ENCODE data around the gene METTL27.

METTL27 gene

DNA sequence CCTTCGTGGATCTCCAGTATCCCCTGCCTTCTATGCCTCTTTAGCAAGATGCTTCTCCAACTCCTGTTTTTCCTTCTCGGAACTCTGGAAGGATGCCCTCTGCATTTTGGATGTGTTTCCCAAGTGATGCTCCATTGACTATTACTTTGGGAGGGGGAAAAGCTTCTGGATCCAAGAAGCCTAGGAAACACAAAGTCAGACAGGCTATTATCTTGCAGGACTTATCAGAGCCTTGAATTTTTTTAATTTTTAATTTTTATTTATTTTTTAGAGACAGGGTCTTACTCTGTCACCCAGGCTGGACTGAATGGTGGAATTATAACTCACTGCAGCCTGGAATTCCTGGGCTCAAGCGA, 39.7 kb upstream of the METTL27 start:
- no peak for FAIRE-seq
- DNase-seq (ENCODE audit: insufficient read length, low spot score), result no peak
- no peak for TF ChIP-seq POLR2AphosphoS5 (IDR thresholded peaks at IDR 0.05; ENCODE audit: low read depth, low read length)
- no peak for TF ChIP-seq PAX5 (IDR thresholded peaks at IDR 0.05; ENCODE audit: insufficient read depth, low read length, severe bottlenecking)
- no peak for TF ChIP-seq POU2F2 (IDR thresholded peaks at IDR 0.05; ENCODE audit: low read depth, low read length)
- TF ChIP-seq SPI1 (IDR thresholded peaks at IDR 0.05; ENCODE audit: low read depth, low read length), result no peak
- TF ChIP-seq TAF1 (IDR thresholded peaks at IDR 0.05; ENCODE audit: low read depth, low read length), result no peak
- no peak for TF ChIP-seq POLR2A (IDR thresholded peaks at IDR 0.05; ENCODE audit: low read depth, low read length)

DNA sequence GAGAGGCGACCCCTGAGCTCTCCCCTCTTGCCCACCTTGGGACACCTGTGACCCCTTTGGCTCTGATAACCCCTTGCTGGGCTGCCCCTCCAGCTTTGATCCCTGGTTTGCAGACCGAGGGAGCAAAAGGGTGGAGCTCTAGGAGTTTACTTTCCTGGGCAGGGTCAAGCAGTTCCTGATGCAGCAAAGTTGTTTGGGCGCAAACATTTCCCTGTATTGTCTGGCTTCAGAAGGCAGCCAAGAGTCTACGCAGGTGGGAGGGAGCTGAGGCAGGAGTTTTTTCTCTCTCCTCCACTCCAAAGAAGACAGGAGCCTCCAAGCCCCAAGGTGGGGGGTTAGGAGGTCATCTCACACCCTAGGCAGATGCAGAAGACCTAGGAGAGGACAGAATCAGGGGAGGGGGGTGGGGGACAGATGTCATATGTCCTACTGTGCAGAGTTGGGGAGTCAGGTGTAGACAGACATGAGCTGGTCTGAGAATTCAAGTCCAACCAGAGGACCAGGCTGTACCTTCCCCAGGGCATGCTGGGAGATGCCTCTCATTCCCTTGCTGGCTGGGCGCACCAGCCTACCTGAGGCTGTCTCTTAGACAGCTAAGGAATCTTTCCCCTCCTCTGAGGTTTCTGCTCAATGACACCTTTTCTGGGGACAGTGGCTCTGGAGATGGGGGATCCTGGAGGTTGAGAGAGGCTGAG, 39.2 kb upstream of the METTL27 start:
- TF ChIP-seq SPI1 (IDR thresholded peaks at IDR 0.05; ENCODE audit: low read depth, low read length), result no peak
- no peak for TF ChIP-seq POLR2AphosphoS5 (IDR thresholded peaks at IDR 0.05; ENCODE audit: low read depth, low read length)
- TF ChIP-seq PAX5 (IDR thresholded peaks at IDR 0.05; ENCODE audit: insufficient read depth, low read length, severe bottlenecking), result no peak
- no peak for TF ChIP-seq POU2F2 (IDR thresholded peaks at IDR 0.05; ENCODE audit: low read depth, low read length)
- TF ChIP-seq TAF1 (IDR thresholded peaks at IDR 0.05; ENCODE audit: low read depth, low read length), result no peak
- no peak for TF ChIP-seq POLR2A (IDR thresholded peaks at IDR 0.05; ENCODE audit: low read depth, low read length)
- DNase-seq (ENCODE audit: insufficient read length, low spot score), result no peak
- no peak for FAIRE-seq

DNA sequence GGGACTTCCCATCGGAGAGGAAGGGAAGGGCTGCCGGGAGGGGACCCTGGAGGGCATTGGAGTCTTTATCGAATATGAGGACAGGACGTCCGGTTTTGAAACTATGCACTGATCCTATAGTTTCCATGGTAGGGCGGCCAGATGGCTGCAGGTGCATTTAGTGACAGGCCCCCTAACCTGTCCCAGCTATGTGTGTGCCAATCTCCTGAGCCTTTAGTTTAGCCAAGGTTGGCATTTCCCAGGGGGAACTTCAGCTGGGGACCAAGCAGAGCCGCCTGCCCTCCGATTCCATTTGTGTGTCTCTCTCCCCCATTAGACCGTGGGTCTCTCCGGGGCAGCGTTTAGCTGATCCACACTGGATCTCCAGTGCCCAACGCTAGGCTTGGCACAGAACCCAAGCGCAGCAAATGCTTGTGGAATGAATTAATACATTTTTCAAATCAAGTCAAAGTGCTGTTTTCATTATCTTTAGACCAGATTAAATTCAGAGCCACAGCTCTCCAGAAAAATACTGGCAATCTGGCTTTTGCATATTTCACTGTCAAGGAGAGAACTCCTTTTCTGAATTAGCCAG, 38.5 kb upstream of the METTL27 start:
- no peak for DNase-seq (ENCODE audit: insufficient read length, low spot score)
- TF ChIP-seq SPI1 (IDR thresholded peaks at IDR 0.05; ENCODE audit: low read depth, low read length) (no peak), PAX5 (IDR thresholded peaks at IDR 0.05; ENCODE audit: insufficient read depth, low read length, severe bottlenecking) (no peak), POLR2A (IDR thresholded peaks at IDR 0.05; ENCODE audit: low read depth, low read length) (no peak), POLR2AphosphoS5 (IDR thresholded peaks at IDR 0.05; ENCODE audit: low read depth, low read length) (no peak), POU2F2 (IDR thresholded peaks at IDR 0.05; ENCODE audit: low read depth, low read length) (no peak), TAF1 (IDR thresholded peaks at IDR 0.05; ENCODE audit: low read depth, low read length) (no peak)
- no peak for FAIRE-seq

DNA sequence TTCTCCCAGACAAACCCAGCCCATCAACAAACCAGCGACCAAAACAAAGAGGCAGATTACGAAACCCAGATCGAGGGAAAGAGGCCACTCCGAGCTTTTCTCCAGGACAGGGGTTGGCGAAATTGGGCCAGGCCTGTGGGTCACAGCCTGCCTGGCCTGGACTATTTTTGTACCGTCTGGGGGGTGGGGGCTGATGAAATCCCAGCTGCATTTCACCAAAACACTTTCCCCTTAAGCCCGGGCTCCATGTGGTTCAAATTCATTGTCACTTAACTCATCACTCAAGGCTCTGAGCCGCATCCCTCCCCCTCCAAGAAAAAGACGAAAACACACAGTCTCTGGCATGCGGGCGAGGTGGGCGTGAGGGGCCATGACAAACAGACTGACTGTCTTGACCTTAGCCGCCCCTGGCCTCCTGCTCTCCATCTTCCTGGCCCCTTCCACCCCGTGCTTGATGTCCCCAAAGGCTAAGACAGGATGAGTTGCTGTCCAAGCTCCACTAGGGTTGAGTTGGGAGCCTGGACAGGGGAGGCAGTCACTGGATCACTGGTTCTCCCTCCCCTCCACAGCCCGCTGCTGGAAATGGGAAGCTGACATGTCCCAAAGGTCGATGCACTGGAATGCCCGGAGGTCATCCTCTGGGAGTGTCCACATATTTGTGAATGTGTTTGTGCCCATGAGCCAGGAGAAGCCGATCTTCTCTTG, 37.8 kb upstream of the METTL27 start:
- no peak for TF ChIP-seq POLR2AphosphoS5 (IDR thresholded peaks at IDR 0.05; ENCODE audit: low read depth, low read length)
- TF ChIP-seq POU2F2 (IDR thresholded peaks at IDR 0.05; ENCODE audit: low read depth, low read length), result no peak
- TF ChIP-seq TAF1 (IDR thresholded peaks at IDR 0.05; ENCODE audit: low read depth, low read length), result no peak
- TF ChIP-seq PAX5 (IDR thresholded peaks at IDR 0.05; ENCODE audit: insufficient read depth, low read length, severe bottlenecking), result no peak
- no peak for TF ChIP-seq POLR2A (IDR thresholded peaks at IDR 0.05; ENCODE audit: low read depth, low read length)
- TF ChIP-seq SPI1 (IDR thresholded peaks at IDR 0.05; ENCODE audit: low read depth, low read length), result no peak
- FAIRE-seq (no peak), DNase-seq (ENCODE audit: insufficient read length, low spot score) (no peak)

DNA sequence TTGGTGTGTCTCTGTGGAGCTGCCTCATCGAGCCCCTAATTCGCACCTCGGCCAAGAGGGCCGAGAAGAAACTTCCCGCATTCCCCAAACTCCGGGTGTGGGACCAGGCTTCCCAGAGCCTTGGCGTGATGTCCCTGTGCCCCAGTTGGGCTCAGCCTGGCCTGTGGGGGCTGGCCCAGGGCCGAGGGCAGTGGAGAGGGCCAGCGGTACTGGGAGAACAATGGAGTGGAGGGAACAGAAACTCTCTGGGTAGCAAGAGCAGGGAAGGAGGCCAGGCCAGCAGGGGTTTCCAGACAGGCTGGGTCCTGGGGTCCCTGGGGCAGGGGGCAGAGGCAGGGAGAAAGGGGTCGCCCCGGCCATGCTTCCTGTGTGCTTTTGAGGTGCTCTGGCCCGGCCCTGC, 34.7 kb upstream of the METTL27 start:
- TF ChIP-seq POLR2A (IDR thresholded peaks at IDR 0.05; ENCODE audit: low read depth, low read length) (no peak), TAF1 (IDR thresholded peaks at IDR 0.05; ENCODE audit: low read depth, low read length) (no peak), SPI1 (IDR thresholded peaks at IDR 0.05; ENCODE audit: low read depth, low read length) (no peak), POU2F2 (IDR thresholded peaks at IDR 0.05; ENCODE audit: low read depth, low read length) (no peak), POLR2AphosphoS5 (IDR thresholded peaks at IDR 0.05; ENCODE audit: low read depth, low read length) (no peak), PAX5 (IDR thresholded peaks at IDR 0.05; ENCODE audit: insufficient read depth, low read length, severe bottlenecking) (no peak)
- DNase-seq (ENCODE audit: insufficient read length, low spot score) (no peak), FAIRE-seq (no peak)

DNA sequence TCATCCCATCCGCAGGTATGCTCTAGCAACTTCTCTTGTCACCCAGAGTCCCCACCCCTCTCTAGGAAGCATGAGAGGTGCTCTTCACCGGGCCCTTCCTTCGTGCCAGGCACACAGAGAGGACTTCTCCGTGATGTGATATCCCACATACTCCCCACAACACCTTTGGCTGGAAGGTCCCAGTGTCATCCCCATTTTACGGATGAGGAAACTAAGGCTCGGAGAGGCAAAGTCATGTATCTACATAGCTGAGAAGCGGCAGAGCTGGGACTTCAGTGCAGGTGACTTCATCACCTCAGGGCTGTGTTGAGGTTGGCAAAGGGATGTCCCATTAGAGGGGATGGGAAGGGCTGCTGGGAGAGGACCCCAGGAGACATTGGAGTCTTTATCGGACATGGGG, 34.0 kb upstream of the METTL27 start:
- DNase-seq (ENCODE audit: insufficient read length, low spot score) (no peak), FAIRE-seq (no peak)
- no peak for TF ChIP-seq POU2F2 (IDR thresholded peaks at IDR 0.05; ENCODE audit: low read depth, low read length)

DNA sequence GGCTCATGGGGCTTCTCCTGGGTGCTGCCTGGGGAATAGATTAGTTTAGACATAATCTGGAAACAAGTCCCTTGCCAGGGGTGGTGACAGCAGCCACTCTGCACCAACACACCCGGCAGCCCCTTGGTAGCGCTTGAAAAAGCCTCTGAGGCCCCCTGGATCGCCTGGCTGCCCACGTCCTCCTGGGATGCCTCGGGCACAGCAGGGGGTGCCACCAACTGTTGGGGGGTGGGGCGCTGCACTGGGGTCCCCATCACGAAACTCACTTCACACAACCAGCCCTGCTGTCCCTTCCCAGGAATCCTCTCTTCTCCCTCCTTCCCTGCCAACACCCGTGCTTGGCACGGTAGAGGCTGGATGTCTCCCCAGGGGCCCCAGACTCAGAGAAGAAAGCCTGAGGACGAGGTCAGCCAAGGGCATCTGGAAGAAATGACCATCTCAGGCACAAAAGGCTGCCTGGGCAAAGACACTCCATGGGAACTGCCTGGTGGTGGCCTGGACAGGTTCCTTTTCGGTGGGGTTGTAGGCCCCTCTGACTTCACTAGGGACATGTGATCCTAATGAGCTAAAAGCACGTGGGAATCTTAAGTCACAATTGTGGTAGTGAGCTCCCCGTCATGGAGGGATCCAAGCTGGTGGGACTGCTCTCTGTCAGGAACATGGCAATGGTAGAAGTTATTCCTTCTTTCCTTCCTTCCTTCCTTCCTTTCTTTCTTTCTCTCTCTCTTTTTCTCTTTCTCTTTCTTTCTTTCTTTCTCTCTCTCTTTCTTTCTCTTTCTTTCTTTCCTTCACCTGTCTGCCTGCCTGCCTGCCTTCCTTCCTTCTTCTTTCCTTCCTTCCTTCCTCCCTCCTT, 30.0 kb upstream of the METTL27 start:
- DNase-seq (ENCODE audit: insufficient read length, low spot score), result no peak
- FAIRE-seq, result no peak
- TF ChIP-seq TAF1 (IDR thresholded peaks at IDR 0.05; ENCODE audit: low read depth, low read length) (no peak), POU2F2 (IDR thresholded peaks at IDR 0.05; ENCODE audit: low read depth, low read length) (no peak), SPI1 (IDR thresholded peaks at IDR 0.05; ENCODE audit: low read depth, low read length) (no peak), POLR2A (IDR thresholded peaks at IDR 0.05; ENCODE audit: low read depth, low read length) (no peak), POLR2AphosphoS5 (IDR thresholded peaks at IDR 0.05; ENCODE audit: low read depth, low read length) (no peak), PAX5 (IDR thresholded peaks at IDR 0.05; ENCODE audit: insufficient read depth, low read length, severe bottlenecking) (no peak)

DNA sequence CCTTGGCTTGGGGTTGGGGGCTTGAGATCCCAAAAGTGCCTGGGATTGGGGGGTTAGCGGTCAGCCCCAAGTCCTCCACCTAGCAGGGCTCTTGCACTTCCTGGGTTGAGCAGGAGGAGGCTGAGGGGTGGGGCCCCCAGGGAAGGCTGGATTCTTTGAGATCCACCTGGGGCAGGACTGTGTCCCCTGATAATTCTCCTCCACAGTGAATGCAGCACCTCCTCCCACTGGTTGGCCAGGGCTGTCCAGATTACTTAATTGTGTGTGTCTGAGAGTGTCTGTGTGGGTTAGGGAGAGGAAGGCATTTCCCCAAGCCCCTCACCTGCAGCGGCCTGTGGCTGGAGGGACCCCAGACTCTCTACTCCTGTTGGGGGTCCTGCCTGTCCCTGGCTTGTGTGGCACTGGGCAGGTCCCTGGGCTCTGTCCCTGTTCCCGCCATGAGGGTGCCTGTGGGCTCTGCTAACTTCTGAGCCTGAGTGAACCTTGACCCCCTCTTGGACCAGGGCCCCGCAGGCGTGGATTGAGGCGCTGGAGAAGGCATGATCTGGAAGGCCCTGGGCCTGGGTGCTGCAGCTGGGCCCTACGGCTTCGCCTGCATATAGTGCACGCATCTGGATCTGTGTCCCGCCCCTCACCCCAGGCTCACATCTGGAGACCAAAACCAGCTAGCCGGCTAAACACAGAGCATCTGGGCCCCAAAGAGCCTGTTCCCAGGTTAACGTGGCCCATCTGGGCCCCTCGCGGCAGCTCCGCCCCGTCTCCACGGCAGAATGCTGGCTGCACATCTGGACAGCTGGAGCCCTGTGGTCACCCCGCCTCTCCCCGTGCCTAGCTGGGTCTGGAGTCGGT, 29.1 kb upstream of the METTL27 start:
- no peak for TF ChIP-seq POU2F2 (IDR thresholded peaks at IDR 0.05; ENCODE audit: low read depth, low read length)
- FAIRE-seq (no peak), DNase-seq (ENCODE audit: insufficient read length, low spot score) (no peak)

DNA sequence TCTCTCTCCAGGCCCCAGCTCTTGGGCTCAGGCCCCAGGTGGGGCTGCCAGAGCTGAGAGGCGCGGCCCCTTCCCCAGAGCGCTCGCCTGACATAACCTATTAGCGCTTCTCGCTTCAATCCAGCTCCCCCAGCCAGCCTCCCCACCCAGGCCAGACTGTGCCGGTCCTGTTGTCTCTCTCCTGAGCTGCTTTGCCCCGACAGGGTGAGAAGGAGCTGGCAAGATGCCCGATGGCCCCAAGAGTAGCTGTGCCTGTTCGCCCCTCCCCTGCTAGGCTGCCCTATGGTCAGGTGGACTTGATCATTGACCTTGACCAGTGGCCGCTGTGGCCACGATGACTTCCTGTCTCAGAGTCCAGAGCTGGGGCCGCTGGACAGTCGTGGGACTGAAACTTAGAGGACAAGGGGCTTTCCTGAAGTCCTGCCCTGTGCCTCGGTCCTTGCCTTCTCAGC, 27.8 kb upstream of the METTL27 start:
- DNase-seq (ENCODE audit: insufficient read length, low spot score), result no peak
- no peak for FAIRE-seq
- TF ChIP-seq PAX5 (IDR thresholded peaks at IDR 0.05; ENCODE audit: insufficient read depth, low read length, severe bottlenecking) (no peak), TAF1 (IDR thresholded peaks at IDR 0.05; ENCODE audit: low read depth, low read length) (no peak), POLR2AphosphoS5 (IDR thresholded peaks at IDR 0.05; ENCODE audit: low read depth, low read length) (no peak), POLR2A (IDR thresholded peaks at IDR 0.05; ENCODE audit: low read depth, low read length) (no peak), SPI1 (IDR thresholded peaks at IDR 0.05; ENCODE audit: low read depth, low read length) (no peak), POU2F2 (IDR thresholded peaks at IDR 0.05; ENCODE audit: low read depth, low read length) (no peak)

Data from GM12891 (cell line).